Measurements from ENCODE around the gene CYP1A1.
A peak's percentile ranks its signal among the peaks of the same experiment; 100 is the strongest.

DNA sequence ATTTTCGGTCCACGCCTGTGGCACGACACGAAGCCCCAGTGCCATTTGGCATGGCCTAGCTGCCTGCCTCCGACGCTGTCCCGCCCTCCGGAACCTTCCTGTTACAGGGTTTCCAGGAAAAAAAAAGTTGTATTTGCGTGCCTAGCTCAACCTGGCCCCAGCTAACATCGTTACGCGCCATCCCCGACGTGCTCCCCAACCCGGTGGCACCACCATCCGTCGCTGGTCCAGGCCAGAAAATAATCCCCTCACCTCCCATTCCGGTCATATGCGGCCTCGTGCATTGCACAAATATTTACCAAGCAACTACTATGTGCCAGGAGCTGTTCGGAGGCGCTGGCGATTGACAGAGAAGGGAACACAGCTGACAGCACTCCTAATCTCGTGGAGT is 1.4 kb upstream of the CYP1A1 start:
- TF ChIP-seq ZNF782 (CRISPR knock-in tag; IDR thresholded peaks at IDR 0.05; ENCODE audit: borderline replicate concordance) (no peak), ZFP41 (CRISPR knock-in tag; IDR thresholded peaks at IDR 0.05; ENCODE audit: borderline replicate concordance) (0 out of 2 replicates have a peak, but pooled peaks have one; percentile 42), TEAD2 (CRISPR knock-in tag; IDR thresholded peaks at IDR 0.05) (no peak), FOXK2 (IDR thresholded peaks at IDR 0.05) (no peak), NCOA2 (CRISPR knock-in tag; IDR thresholded peaks at IDR 0.05) (no peak), HMG20B (CRISPR knock-in tag; conservative IDR thresholded peaks at IDR 0.05) (no peak), ATF7 (IDR thresholded peaks at IDR 0.05) (no peak), ATF7 (CRISPR knock-in tag; IDR thresholded peaks at IDR 0.05) (no peak), RFX5 (IDR thresholded peaks at IDR 0.05; ENCODE audit: low read depth, low read length) (no peak)
- TF ChIP-seq, protein P1, sequence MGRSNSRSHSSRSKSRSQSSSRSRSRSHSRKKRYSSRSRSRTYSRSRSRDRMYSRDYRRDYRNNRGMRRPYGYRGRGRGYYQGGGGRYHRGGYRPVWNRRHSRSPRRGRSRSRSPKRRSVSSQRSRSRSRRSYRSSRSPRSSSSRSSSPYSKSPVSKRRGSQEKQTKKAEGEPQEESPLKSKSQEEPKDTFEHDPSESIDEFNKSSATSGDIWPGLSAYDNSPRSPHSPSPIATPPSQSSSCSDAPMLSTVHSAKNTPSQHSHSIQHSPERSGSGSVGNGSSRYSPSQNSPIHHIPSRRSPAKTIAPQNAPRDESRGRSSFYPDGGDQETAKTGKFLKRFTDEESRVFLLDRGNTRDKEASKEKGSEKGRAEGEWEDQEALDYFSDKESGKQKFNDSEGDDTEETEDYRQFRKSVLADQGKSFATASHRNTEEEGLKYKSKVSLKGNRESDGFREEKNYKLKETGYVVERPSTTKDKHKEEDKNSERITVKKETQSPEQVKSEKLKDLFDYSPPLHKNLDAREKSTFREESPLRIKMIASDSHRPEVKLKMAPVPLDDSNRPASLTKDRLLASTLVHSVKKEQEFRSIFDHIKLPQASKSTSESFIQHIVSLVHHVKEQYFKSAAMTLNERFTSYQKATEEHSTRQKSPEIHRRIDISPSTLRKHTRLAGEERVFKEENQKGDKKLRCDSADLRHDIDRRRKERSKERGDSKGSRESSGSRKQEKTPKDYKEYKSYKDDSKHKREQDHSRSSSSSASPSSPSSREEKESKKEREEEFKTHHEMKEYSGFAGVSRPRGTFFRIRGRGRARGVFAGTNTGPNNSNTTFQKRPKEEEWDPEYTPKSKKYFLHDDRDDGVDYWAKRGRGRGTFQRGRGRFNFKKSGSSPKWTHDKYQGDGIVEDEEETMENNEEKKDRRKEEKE (IDR thresholded peaks at IDR 0.05) = no peak
- TF ChIP-seq, protein P2, sequence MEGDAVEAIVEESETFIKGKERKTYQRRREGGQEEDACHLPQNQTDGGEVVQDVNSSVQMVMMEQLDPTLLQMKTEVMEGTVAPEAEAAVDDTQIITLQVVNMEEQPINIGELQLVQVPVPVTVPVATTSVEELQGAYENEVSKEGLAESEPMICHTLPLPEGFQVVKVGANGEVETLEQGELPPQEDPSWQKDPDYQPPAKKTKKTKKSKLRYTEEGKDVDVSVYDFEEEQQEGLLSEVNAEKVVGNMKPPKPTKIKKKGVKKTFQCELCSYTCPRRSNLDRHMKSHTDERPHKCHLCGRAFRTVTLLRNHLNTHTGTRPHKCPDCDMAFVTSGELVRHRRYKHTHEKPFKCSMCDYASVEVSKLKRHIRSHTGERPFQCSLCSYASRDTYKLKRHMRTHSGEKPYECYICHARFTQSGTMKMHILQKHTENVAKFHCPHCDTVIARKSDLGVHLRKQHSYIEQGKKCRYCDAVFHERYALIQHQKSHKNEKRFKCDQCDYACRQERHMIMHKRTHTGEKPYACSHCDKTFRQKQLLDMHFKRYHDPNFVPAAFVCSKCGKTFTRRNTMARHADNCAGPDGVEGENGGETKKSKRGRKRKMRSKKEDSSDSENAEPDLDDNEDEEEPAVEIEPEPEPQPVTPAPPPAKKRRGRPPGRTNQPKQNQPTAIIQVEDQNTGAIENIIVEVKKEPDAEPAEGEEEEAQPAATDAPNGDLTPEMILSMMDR (CRISPR knock-in tag; IDR thresholded peaks at IDR 0.05) = no peak
